Prostate gland (tissue), 2 donors: ENCODE results near the gene GRID2. TPM values are rescaled to one million over a fixed set of nuclear protein-coding genes. Genes with fewer than 3 reads are reported as not detected.
"Not testable (repeated sequence)": the region's sequence is repeated elsewhere in the genome, so short reads cannot be mapped to it uniquely, and the experiment has no call there.

ENCODE experiments used
- DNase-seq: peaks from one replicate; pipeline ENCODE4 v3.0.0-alpha.2; 2019; ENCODE audit warnings: low spot score
- H3K27ac ChIP-seq, 2 donors: fragments of 200-600 bp; sonication (generic); 2 replicates each; pipeline ENCODE4 v1.5.1; 2017 to 2019
- H3K27me3 ChIP-seq: fragments of 200-600 bp; sonication (generic); replicated peaks from 2 replicates; pipeline ENCODE4 v1.5.1; 2019; ENCODE audit not compliant: insufficient read depth
- H3K36me3 ChIP-seq, 2 donors: fragments of 200-600 bp; sonication (generic); 1 replicate in 1 of 2; 2 replicates in 1 of 2; pipeline versions ENCODE4 v1.5.1 to v1.8.1; 2017 to 2019
- H3K4me1 ChIP-seq: fragments of 200-600 bp; sonication (generic); replicated peaks from 2 replicates; pipeline ENCODE4 v1.5.1; 2019
- H3K4me3 ChIP-seq, 2 donors: fragments of 200-600 bp; sonication (generic); 2 replicates each; pipeline ENCODE4 v1.5.1; 2017 to 2019
- H3K9me3 ChIP-seq: fragments of 200-600 bp; sonication (generic); 2 replicates; pipeline ENCODE4 v1.5.1; 2017
- CTCF ChIP-seq, 4 experiments: fragments of 200-600 bp in 2 of 4; fragments of 450-650 bp in 2 of 4; sonication (generic) in 2 of 4; IDR thresholded peaks; 1 replicate in 3 of 4; 2 replicates in 1 of 4; pipeline ENCODE4 v1.5.1; 2016 to 2019; ENCODE audit warnings: antibody characterized with exemption in 4 of 4, mild to moderate bottlenecking in 2 of 4, moderate library complexity in 2 of 4
- POLR2A ChIP-seq: fragments of 450-650 bp; IDR thresholded peaks from one replicate; pipeline ENCODE4 v1.6.1; 2016; ENCODE audit warnings: antibody characterized with exemption, mild to moderate bottlenecking
- POLR2AphosphoS5 ChIP-seq: sonication (generic); formaldehyde crosslinking; IDR thresholded peaks from one replicate; pipeline ENCODE4 v1.6.1; 2017; ENCODE audit warnings: antibody characterized with exemption
- WGBS: methylation state at CpG from one replicate; pipeline ENCODE4 v1.1.5; 2018; 5-methylcytosine and 5-hydroxymethylcytosine counted together
- intact Hi-C: fragments of 100-400 bp; cut with DNase I; formaldehyde crosslinking; loops from one replicate; pipeline ENCODE4 v1.14.2; 2022
- total RNA-seq, 2 donors: library from RNA; depleted of rRNA; stranded (reverse); fragments of >200 nt; gene quantifications; one replicate each; pipeline ENCODE4 v1.1.0, GENCODE V29; 2016

GRID2 gene
- total RNA-seq, 2 donors from 2014 or later = 0.09 to 11.0 TPM

- H3K27me3 ChIP-seq = no peaks in the 10 kb centered on the region
- no peaks in the 10 kb centered on the region for H3K4me1 ChIP-seq
- WGBS = 30% methylated on average over 1 of the region's 1 CpG
- H3K27ac ChIP-seq = no peak overlapping the region
- no peak for DNase-seq
- no peaks in the 10 kb centered on the region for H3K36me3 ChIP-seq
- intact Hi-C loops = no loop called here
- no peak overlapping the region for H3K4me3 ChIP-seq
- TF ChIP-seq POLR2AphosphoS5 = no peak
- TF ChIP-seq CTCF (IDR thresholded peaks at IDR 0.05) = no peak
- TF ChIP-seq POLR2A = no peak
- H3K9me3 ChIP-seq = no peaks in the 10 kb centered on the region
These were observed 141.4 kb downstream of the GRID2 start for GRCh38 chr4:92445127-92445526.

- Histone ChIP-seq H3K9me3 (no peaks in the 10 kb centered on the region), H3K27ac (no peak overlapping the region), H3K27me3 (no peaks in the 10 kb centered on the region), H3K36me3 (no peaks in the 10 kb centered on the region), H3K4me3 (no peak overlapping the region), H3K4me1 (no peaks in the 10 kb centered on the region)
- DNase-seq = no peak
- no peak for TF ChIP-seq CTCF (IDR thresholded peaks at IDR 0.05)
- TF ChIP-seq POLR2AphosphoS5 = no peak
- TF ChIP-seq POLR2A = no peak
- intact Hi-C loops = no loop called here
- WGBS = 41% methylated on average over 1 of the region's 1 CpG
These were observed 143.6 kb downstream of the GRID2 start for GRCh38 chr4:92447255-92447905.

- H3K9me3 ChIP-seq, H3K4me1 ChIP-seq, H3K36me3 ChIP-seq, H3K27me3 ChIP-seq, H3K27ac ChIP-seq, H3K4me3 ChIP-seq, DNase-seq, intact Hi-C loops: not testable (repeated sequence)
- WGBS = 91% methylated on average over 5 of the region's 5 CpGs
These were observed 144.4 kb downstream of the GRID2 start for GRCh38 chr4:92448176-92448575.

GRCh38 chr4:92450694-92451093, 146.9 kb downstream of the GRID2 start:
- H3K9me3 ChIP-seq = no peaks in the 10 kb centered on the region
- H3K36me3 ChIP-seq = no peaks in the 10 kb centered on the region
- no peak for DNase-seq
- H3K4me1 ChIP-seq = no peaks in the 10 kb centered on the region
- no peak overlapping the region for H3K4me3 ChIP-seq
- intact Hi-C loops = no loop called here
- no peak for TF ChIP-seq CTCF (IDR thresholded peaks at IDR 0.05)
- no peak for TF ChIP-seq POLR2A
- no peak for TF ChIP-seq POLR2AphosphoS5
- H3K27ac ChIP-seq = no peak overlapping the region
- H3K27me3 ChIP-seq = no peaks in the 10 kb centered on the region

GRCh38 chr4:92451782-92452181, 148.0 kb downstream of the GRID2 start:
- TF ChIP-seq CTCF (IDR thresholded peaks at IDR 0.05) = no peak
- no peak for TF ChIP-seq POLR2AphosphoS5
- TF ChIP-seq POLR2A = no peak
- no peaks in the 10 kb centered on the region for H3K36me3 ChIP-seq
- intact Hi-C loops = no loop called here

GRCh38 chr4:92452383-92452782, 148.6 kb downstream of the GRID2 start:
- H3K36me3 ChIP-seq, H3K4me3 ChIP-seq, H3K4me1 ChIP-seq, H3K27me3 ChIP-seq, H3K9me3 ChIP-seq, DNase-seq, intact Hi-C loops, H3K27ac ChIP-seq: not testable (repeated sequence)
- 92% methylated on average over 2 of the region's 2 CpGs for WGBS

More at GRCh38 chr4:92451782-92452181, 148.0 kb downstream of the GRID2 start:
- H3K9me3 ChIP-seq = no peaks in the 10 kb centered on the region
- H3K27ac ChIP-seq = no peak overlapping the region
- DNase-seq = no peak
- no peaks in the 10 kb centered on the region for H3K4me1 ChIP-seq
- H3K4me3 ChIP-seq = no peak overlapping the region
- H3K27me3 ChIP-seq = no peaks in the 10 kb centered on the region
